Upper lobe of left lung (tissue), 6 donors: Measurements from ENCODE around the gene SFMBT2. TPM values are rescaled to one million over a fixed set of nuclear protein-coding genes. Genes with fewer than 3 reads are reported as not detected.

Experiments used
- ATAC-seq, 2 donors: fragments of 200-7000 bp; cut with Tn5 transposase; one replicate each; pipeline ENCODE4 v1.9.1; 2022; ENCODE audit warnings: mild to moderate bottlenecking in 2 of 2, moderate library complexity in 2 of 2; ENCODE audit not compliant: low FRiP score in 2 of 2
- DNase-seq, 2 donors: peaks; one replicate each; pipeline ENCODE4 v3.0.0-alpha.2; 2019 to 2020
- H3K27ac ChIP-seq, 4 donors: fragments of 200-600 bp; sonication (generic); one replicate each; pipeline ENCODE4 v1.5.1; 2016 to 2019
- H3K27me3 ChIP-seq, 4 donors: fragments of 200-600 bp; sonication (generic); one replicate each; pipeline ENCODE4 v1.5.1; 2017 to 2019
- H3K36me3 ChIP-seq, 4 donors: fragments of 200-600 bp; sonication (generic); one replicate each; pipeline ENCODE4 v1.5.1; 2016 to 2019
- H3K4me1 ChIP-seq, 4 donors: fragments of 200-600 bp; sonication (generic); one replicate each; pipeline ENCODE4 v1.5.1; 2018 to 2019
- H3K4me3 ChIP-seq, 4 donors: fragments of 200-600 bp; sonication (generic); one replicate each; pipeline ENCODE4 v1.5.1; 2017 to 2019; ENCODE audit warnings: mild to moderate bottlenecking in 2 of 4, moderate library complexity in 1 of 4
- H3K9me3 ChIP-seq, 4 donors: fragments of 200-600 bp; sonication (generic); one replicate each; pipeline ENCODE4 v1.5.1; 2018 to 2019
- CTCF ChIP-seq, 6 experiments: fragments of 450-650 bp in 4 of 6; fragments of 200-600 bp in 2 of 6; sonication (generic) in 2 of 6; IDR thresholded peaks; one replicate each; pipeline ENCODE4 v1.5.1; 2016 to 2019; ENCODE audit warnings: antibody characterized with exemption in 6 of 6
- EP300 ChIP-seq, 4 donors: sonication (generic); formaldehyde crosslinking; IDR thresholded peaks; one replicate each; pipeline ENCODE4 v1.5.1; 2017; ENCODE audit warnings: antibody characterized with exemption in 4 of 4, control low read depth in 2 of 4
- POLR2A ChIP-seq, 4 donors: fragments of 450-650 bp; IDR thresholded peaks; one replicate each; pipeline ENCODE4 v1.5.1; 2016 to 2017; ENCODE audit warnings: antibody characterized with exemption in 4 of 4, mild to moderate bottlenecking in 2 of 4
- POLR2AphosphoS5 ChIP-seq, 2 donors: sonication (generic); formaldehyde crosslinking; IDR thresholded peaks; one replicate each; pipeline ENCODE4 v1.5.1; 2017; ENCODE audit warnings: antibody characterized with exemption in 2 of 2
- WGBS, 2 donors: methylation state at CpG; one replicate each; pipeline ENCODE4 v1.1.5; 2017 to 2018; 5-methylcytosine and 5-hydroxymethylcytosine counted together
- total RNA-seq, 6 donors: library from RNA; depleted of rRNA in 4 of 6; stranded (reverse); fragments of >200 nt in 4 of 6; gene quantifications; one replicate each; pipeline versions ENCODE4 v1.1.0 to v1.2.1, GENCODE V29; 2016 to 2021
- donor health status: DM: no; HTN: no; CAD: no; lungs with moderate emphysema.
- donor health status: DM: no; HTN: yes; CAD: no; lungs with severe emphysema.

SFMBT2 gene
- total RNA-seq, 6 donors from 2014 or later, result 6.2 to 14.6 (median 10.2) TPM

GRCh38 chr10:7350541-7351195 is 60.2 kb downstream of the SFMBT2 start:
- no peaks in the 10 kb centered on the region for H3K36me3 ChIP-seq
- H3K9me3 ChIP-seq, result no peaks in the 10 kb centered on the region
- no peak overlapping the region for H3K27ac ChIP-seq
- H3K4me1 ChIP-seq, result no peaks in the 10 kb centered on the region
- DNase-seq (no peak), ATAC-seq (no peak)
- WGBS, 2 donors, result 97 to 98% methylated on average over 3 of the region's 3 CpGs
- H3K27me3 ChIP-seq, result no peaks in the 10 kb centered on the region
- no peak overlapping the region for H3K4me3 ChIP-seq
- TF ChIP-seq CTCF (IDR thresholded peaks at IDR 0.05), result no peak
- no peak for TF ChIP-seq EP300 (IDR thresholded peaks at IDR 0.05)
- TF ChIP-seq POLR2AphosphoS5 (IDR thresholded peaks at IDR 0.05), result no peak
- TF ChIP-seq POLR2A (IDR thresholded peaks at IDR 0.05), result no peak

GRCh38 chr10:7345717-7346116 is 65.1 kb downstream of the SFMBT2 start:
- no peak for TF ChIP-seq POLR2A (IDR thresholded peaks at IDR 0.05)
- TF ChIP-seq EP300 (IDR thresholded peaks at IDR 0.05), result no peak
- no peak for TF ChIP-seq CTCF (IDR thresholded peaks at IDR 0.05)
- TF ChIP-seq POLR2AphosphoS5 (IDR thresholded peaks at IDR 0.05), result no peak
- no peaks in the 10 kb centered on the region for H3K4me1 ChIP-seq
- no peak for ATAC-seq
- H3K27me3 ChIP-seq, result no peaks in the 10 kb centered on the region
- H3K9me3 ChIP-seq, result no peaks in the 10 kb centered on the region
- no peak overlapping the region for H3K27ac ChIP-seq
- WGBS, 2 donors, result 68% methylated on average over 10 of the region's 10 CpGs
- DNase-seq, result no peak
- no peak overlapping the region for H3K4me3 ChIP-seq
- no peaks in the 10 kb centered on the region for H3K36me3 ChIP-seq

- Histone ChIP-seq H3K36me3 (no peaks in the 10 kb centered on the region), H3K27me3 (no peaks in the 10 kb centered on the region), H3K27ac (no peak overlapping the region), H3K4me1 (no peaks in the 10 kb centered on the region), H3K4me3 (no peak overlapping the region), H3K9me3 (no peaks in the 10 kb centered on the region)
- DNase-seq (no peak), ATAC-seq (no peak)
- WGBS, 2 donors, result 96 to 98% methylated on average over 3 of the region's 3 CpGs
- TF ChIP-seq EP300 (IDR thresholded peaks at IDR 0.05) (no peak), POLR2AphosphoS5 (IDR thresholded peaks at IDR 0.05) (no peak), CTCF (IDR thresholded peaks at IDR 0.05) (no peak), POLR2A (IDR thresholded peaks at IDR 0.05) (no peak)
Measured at GRCh38 chr10:7343040-7343439, 67.8 kb downstream of the SFMBT2 start.

- H3K27ac ChIP-seq, result no peak overlapping the region
- H3K4me1 ChIP-seq, result no peaks in the 10 kb centered on the region
- H3K27me3 ChIP-seq, result no peaks in the 10 kb centered on the region
- no peak for DNase-seq
- ATAC-seq, result no peak
- H3K4me3 ChIP-seq, result no peak overlapping the region
- TF ChIP-seq CTCF (IDR thresholded peaks at IDR 0.05) (no peak), POLR2AphosphoS5 (IDR thresholded peaks at IDR 0.05) (no peak), POLR2A (IDR thresholded peaks at IDR 0.05) (no peak), EP300 (IDR thresholded peaks at IDR 0.05) (no peak)
- no peaks in the 10 kb centered on the region for H3K9me3 ChIP-seq
- no peaks in the 10 kb centered on the region for H3K36me3 ChIP-seq
- WGBS, 2 donors, result 78 to 83% methylated on average over 10 of the region's 10 CpGs
Measured at GRCh38 chr10:7340179-7340874, 70.5 kb downstream of the SFMBT2 start.
